Hematopoietic multipotent progenitor cell treated with erythropoietin and hydrocortisone succinate and interleukin-3 and kit ligand, for 15 days (in vitro differentiated cells): ENCODE results near the gene NEU3.

ENCODE experiments used
- DNase-seq: peaks from one replicate; pipeline ENCODE4 v3.0.0-alpha.2; 2015; ENCODE audit warnings: low spot score

Gene NEU3

GRCh38 chr11:75063741-75064314 lies 75.1 kb downstream of the NEU3 start:
- no peak for DNase-seq

GRCh38 chr11:75066061-75066460 lies 77.3 kb downstream of the NEU3 start:
- no peak for DNase-seq
